ENCODE results near the gene FILIP1.
A peak's percentile ranks its signal among the peaks of the same experiment; 100 is the strongest.

The FILIP1 gene

DNA sequence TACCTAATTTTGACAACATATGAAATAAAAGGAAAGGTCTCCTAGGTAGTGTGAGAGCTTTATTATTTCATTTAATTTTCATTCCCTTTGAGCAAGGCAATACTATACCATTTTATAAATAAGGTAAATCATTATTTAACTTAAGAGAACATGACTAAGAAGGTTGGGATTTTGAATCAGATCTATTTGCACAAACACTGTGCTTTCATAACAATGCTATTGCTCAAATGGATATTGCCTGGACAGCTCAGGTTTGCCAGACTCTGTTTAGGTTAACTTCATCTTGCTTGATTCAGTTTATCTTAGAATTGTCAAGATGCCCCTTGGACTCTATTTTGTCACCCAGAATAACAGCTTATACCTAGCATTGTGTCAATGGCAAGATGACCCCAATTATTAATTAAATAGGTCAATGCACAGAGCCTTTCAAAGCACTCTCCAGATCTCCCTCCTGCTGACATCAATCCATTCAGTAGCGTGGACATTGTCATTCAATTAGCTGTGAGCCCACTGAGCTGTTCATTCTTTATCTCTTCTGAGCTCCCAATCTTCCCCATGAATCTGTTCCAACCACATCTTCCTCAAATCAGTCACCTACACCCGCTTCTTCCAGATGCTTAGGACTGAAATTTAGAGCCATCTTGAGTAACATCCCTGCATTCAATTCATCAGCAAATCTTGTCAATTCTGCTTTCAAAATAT, 166.9 kb downstream of the FILIP1 start:
- DNase-seq, result no peak

DNA sequence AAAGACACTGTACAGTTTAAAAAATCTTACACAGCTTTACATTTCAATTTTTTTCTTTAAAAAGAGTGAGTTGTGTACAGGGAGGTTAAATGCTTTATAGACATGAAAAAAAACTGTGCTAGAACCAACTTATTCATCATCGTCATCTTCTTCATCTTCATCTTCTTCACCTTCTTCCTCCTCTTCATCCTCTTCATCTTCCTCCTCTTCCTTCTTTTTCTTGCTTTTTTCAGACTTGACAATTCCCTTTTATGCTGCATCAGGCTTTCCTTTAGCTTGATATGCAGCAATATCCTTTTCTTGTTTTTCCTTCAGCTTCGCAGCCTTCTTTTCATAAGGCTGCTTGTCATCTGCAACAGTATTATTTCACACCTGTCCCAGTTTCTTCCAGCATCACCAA, 174.7 kb downstream of the FILIP1 start:
- DNase-seq, result no peak

DNA sequence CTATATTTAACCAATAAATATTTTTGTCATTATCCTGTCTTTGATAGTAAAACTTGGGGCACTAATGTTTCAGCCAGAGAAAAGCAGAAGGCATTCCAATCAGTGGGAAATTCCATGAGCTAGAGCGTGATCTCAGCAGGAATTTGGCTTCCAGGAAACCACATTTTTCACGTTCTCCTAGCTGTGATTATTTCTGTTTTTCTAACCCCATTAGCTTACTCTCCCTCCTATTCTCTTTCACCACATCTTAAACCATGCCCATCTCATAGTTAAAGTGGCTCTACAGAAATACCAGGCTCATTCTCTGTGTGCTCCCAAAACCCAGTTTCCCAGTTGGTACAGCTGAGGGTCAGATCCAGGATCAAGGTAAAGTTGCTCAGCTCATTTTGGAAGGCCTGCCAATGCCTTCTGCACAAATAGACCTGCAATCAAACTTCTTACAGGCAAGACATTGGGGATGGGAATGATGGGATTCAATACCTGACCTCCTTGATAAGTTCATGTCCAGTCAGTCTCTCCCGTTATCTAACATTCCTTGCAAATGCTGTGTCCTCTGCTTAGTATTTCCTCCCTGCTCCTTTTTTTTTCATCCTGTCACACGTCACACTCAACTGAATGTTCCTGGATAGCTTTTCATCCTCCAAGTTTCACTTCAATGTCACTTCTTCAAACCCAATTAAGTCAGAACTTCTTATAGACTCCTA, 175.9 kb downstream of the FILIP1 start:
- DNase-seq, result no peak

DNA sequence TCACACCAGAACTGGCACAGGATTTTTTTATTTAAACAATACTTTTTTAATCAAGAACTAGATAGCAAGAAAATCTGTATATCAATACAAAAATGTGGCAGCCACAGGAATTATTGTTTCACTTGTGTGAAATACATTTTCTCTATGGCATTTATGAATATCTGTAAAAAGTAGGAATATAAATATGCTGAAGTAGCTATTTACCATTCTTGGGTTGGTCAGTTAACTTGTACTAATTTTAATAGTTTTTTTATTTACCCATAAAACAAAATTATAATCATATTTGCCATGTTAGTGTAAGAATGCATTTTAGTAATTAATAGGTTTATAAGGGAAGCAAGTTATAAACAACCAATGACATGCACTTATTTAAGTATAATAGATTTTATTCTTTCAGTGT, 177.6 kb downstream of the FILIP1 start:
- DNase-seq, result no peak

DNA sequence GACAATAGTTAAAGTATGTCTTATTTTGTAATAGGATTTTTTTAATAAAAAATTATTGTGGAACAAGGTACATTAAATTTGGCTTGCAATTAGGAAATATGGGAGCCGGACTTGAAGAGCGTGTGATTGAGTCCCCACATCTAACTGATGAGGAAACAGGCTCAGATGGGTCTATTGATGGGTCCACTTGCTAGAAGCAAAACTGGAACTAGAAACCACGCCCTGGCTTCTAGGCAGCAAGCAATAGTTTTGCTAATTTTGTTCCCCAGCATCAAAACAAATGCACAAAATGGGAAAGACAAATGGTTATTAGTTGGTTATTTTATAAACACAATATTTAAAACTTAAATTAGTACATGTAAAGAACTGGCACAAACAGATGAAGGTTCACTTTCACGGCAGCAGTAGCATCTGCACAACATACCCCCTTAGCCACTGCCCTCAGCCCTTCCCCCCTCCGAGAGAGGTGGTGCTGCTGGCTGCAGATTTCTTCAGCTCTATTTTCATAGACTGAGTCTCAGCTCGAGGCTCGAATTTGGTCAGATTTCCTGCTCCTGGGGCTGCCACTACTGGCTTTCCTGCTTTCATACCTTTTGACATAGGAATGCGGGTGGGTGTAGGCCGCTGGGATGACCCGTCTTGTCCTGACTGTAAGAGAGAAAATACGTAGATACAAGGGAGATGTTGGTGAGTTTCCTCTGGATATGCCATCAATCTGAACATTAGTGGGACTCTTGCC, 185.2 kb downstream of the FILIP1 start:
- DNase-seq, result no peak

DNA sequence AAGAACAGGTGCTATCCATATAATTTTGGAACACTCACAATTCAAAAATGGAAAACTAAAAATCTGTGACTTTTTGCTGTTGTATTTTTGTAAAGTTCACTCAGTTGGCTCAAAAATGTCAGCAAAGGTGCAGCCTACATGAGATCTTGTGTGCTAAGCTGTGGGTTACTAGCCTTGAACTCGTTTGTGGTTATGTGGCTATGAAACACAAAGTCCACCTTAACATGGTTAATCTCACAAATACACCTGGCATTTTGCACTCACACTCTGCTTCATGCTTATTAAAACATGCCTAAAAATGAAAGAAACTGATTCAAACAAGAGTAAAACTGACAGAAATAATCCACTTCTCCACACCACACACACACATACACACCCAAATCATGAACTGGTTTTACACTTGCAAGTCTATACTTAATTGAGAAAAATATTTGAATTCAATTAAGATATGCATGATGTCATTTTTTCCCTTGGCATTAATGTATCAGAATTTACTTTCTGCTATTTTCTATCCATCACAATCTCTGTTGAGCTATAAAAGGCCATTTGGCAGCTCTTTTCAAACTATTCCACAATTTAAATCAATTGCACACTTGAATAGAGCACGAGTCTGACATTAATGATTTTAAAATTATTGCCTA, 186.1 kb downstream of the FILIP1 start:
- DNase-seq, result no peak

DNA sequence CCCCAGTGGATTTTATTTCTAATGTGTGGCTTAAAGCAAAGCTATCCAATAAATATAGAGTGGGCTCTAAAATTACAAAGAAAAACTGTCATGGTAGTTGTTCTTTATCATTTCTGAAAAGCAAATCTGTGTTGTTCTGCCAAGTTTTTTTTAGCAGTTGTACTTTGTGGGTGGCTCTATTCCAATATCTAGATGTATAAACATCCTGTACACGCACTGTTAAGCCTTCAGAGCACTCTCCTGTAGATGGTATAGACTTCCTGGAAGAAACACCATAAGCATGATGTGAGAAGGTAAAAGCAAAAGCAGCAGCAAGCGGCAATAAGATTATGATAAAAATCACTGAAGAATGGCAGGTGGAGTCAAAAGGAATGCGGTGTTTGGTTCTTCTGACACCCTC, 187.5 kb downstream of the FILIP1 start:
- no peak for DNase-seq

DNA sequence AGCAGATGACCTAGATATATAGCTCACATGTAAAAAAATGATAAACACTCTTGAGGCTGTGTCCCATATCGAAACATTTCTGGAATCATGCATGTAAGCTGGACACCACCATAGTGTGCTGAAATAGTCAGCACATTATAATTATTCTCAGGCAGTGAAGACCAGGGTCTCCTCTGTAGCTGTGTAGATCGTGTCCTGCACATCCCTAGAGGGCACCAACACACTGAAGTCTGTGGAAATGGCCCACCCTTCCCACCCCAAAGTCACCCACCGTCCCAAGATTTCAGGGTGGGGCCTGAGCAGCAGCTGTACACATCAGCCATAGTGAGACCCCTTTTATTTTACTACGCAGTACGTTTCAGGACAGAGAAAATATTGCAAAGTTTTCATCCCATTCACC, 188.0 kb downstream of the FILIP1 start:
- DNase-seq, result no peak

DNA sequence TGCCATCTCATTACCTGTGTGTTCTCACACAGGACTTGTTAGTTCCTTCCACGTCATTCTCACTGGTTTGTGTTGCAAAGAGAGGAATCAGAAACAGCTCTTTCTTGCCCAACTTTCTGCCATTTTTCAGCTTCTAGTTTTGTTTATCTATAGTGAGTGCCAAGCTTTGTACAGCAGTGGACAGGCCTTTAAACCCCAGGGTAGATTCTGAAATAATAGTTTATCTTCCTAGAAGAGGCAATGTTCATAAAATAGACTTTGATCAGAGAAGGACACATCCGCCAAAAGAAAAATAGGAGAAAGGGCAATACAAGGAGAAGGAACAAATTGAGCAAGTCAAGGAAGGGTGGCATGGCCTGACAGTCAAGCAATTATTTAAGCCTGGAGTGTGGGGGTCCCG, 191.3 kb downstream of the FILIP1 start:
- DNase-seq, result no peak

DNA sequence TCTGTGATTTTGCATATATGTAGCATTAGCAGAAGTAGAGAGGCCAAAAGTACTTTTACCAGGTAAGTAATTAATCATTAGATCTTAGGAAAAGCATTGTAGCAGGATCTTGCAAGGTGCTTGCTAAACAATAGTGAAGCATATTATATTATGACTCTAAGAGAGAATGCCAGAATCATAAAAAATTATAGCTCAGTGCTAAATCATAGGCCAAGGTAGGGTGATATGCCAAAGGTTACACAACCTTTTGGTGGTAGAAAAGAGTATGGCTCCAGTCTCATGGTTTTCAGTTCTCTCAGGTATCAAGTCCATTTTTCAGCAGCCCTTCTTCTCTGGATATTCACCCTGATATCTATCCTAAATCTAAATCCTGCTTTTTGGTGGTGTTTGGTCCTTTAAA, 192.1 kb downstream of the FILIP1 start:
- DNase-seq, result no peak

DNA sequence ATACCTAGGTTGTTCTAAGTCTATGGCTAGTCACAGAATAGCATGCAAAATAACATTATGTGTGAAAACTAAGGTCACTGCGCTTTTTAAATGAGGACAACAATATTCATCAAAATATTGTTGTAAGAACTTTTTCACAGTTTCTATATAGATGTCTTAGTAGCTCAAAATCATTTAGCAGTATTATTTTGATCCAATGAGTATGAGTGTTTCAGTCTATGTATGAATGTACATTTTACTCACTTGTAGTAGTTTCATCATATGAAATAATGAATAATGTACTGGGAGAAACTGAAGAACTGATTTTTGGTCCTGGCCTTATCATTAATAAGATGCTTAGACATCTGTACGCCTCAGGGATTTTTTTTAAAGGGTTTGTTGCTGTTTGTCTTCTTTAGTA, 192.5 kb downstream of the FILIP1 start:
- no peak for DNase-seq

DNA sequence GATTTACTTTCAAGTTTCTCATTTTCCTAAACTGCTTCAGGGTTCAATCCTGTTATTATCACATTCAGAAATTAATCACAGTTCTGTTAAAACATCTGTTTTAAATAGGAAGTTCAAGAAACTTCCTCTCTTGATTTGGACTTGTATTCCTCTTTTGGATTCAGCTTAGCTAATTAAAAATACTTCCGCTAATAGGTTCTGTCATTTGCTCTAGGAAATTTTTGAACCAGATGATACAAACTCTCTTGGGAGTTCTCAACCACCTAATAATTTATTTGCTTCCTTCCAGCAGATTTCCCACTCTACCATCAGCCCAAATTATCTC, 193.1 kb downstream of the FILIP1 start:
- no peak for DNase-seq

DNA sequence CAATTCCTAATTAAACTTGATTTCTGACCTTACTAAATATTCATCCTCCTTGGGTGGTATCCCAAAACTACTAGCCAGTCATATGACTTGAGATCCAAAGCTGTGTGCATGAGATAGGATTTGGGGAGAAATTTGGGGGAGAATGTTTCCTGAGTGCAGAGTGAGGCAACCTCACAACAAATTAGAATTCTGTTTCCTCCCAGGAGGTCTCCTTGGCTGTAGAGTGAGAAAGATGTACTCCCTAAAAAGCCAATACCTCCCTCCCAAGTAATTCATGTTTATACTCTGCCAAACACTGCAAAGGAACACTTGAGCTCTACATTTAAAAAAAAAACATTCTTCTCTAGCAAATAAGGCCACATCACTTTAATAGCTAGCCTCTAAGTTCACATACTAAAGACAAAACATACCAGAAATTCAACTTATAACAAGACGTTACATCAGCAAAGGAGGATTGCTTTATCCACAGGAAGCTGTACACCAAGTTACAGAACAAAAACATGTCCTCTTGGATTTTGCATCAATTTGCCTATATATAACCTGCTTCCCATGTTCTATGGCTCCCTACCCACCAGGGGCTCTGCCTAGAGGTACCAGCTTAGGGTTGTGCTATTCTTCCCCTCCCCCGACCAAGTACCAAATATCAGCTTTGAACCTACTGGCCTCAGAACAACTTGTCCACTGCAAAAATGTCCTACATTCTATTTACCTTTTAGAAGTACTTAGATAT, 193.6 kb downstream of the FILIP1 start:
- no peak for DNase-seq

DNA sequence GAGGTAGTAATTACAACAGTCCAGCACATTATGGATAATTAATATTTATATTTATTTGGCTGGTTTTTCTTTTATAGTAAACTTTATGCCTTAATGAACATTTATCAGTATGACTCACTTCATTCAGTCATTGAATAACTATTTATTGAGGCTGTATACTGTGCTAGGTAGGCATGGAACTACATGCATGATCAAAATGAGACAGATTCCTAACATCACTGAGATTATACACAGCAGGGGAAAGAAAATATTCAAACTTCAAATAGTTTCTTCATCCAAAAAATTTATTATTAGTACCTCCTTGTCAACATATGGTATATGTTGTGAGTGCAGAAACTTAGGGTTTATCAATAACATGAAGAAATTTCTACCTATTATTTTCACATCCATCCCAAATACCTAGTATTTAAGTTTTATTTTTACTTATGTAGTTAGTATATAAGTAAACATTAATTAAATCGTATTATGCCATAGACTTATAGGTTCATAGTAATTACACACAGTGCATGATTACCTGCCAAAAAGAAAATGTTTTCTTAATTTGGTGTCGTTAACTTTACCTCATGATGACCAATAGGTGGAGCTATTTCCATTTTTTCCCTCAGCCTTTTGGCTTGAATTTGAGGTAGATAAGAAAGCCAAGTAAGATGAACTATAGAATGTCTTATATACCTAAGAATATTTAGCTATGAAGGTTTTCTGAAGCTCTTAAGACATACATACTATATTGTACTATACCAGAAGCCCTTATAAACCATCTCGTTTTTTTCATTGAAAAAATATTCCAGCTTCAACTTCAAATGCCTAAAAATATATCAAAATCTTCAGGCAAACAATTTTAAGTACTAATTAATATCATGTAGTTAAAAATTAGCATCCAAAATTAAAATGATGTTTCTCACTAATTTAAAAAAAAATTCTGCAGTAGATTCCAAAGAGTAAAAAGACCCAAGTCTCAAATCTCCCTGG, 196.5 kb downstream of the FILIP1 start:
- peak; percentile 77 to 85 for DNase-seq

DNA sequence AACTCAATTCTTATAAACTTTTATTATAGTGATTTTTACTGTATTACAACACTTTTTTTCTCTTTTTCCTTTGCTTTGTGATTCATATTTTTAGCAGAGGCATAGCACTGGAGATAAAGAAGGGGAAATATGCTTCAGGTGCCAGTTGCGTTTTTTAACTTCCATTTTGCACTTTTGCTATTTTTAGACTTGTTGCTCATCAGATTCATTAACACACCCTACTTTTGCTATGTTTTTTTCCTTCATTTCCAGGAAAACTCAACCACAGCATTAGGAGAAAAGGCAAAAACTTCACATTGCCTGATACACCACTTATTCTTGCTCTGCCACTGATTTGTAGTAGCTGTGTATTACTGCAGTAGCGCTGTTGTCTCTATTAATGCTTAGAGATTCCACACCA, 201.0 kb downstream of the FILIP1 start:
- no peak for DNase-seq

DNA sequence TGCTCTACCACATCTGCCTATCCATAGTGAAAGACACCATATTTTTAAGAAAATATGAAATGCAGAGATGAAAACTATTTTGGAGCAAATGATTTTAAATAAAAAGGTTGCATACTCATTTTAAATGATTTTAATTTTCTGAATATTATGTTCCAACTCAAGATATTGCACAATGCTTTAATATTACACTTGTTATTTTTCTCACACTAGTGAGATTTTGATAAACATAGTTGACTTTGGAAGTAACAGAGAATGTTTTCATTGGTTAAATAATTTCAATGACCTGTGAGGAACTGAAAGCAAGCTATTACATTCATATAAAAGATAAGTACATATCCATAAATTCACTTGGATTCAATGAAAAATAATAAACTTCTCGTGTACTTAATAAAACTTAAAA, 201.9 kb downstream of the FILIP1 start:
- DNase-seq, result no peak

DNA sequence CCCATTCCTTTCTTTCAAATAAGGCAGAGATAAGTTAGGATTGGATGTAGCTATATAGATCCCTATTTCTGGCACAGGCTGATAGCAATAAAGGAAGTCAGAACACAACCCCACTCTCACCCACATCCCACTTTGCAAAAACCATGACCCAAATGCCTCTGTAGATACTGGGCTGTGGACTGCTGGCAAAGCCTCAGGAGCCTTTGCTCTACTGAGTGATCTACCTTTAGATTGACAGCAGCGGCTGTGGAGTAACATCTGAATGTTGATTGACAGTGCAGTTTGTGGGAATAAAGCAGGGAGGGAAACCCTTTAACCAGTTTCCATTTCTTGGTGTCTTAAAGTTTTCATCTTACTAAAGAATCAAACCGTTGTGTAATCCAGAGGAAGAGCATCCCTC, 202.3 kb downstream of the FILIP1 start:
- DNase-seq, result no peak

DNA sequence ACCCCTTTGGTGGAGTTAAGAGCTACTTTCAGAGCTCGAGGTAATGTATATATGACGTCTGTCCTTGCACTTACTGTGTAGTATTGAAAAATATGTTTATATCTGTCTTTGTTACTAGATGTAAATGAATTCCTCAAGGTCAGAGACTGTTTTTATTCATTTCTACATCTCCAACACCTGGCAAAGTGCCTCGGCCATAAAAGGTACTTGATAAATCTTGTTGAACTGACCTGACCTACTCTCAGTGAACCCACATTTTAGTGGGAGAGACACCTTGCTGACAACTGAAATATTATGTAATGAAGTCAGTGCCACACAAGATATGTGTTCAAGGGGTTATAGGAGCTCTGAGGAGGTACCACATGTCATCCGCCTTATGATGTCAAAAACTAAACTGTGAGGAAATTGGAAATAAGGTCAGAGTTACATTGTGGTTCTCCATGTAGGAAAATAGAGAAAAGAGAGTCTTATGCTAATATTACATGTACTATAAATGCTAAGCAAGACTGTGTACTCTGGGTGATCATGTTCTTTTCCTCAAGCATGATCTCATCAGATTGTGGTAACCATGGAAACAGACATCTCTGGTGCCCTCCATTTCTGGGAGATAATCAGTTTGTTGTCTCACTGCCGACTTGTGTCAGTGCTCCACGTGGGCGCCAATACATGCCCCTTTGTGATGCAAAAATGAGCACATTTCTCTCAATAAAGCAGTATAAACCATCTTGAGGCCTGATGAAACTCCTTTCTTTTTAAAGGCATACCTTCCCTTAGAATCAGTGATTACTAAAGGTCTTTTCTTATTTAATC, 203.3 kb downstream of the FILIP1 start:
- DNase-seq, result no peak

DNA sequence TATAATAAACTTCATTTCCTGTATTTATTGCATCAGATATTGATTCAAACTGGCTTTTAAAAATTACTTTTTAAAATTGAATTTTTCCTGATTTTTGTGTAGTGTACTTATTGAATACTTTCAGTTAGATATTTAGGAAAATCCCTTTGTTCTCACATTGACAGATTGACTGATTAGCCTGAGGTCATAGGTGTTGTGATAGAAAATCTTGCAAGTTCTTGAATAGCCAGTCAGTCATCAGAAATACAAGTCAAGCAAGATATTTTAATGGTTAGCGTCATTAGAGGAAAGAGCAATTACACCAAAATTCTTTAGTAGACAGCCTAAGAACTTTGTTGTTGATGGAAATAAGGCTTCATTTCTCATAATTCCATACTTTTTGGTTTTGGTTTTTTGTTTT, 205.6 kb downstream of the FILIP1 start:
- no peak for DNase-seq

DNA sequence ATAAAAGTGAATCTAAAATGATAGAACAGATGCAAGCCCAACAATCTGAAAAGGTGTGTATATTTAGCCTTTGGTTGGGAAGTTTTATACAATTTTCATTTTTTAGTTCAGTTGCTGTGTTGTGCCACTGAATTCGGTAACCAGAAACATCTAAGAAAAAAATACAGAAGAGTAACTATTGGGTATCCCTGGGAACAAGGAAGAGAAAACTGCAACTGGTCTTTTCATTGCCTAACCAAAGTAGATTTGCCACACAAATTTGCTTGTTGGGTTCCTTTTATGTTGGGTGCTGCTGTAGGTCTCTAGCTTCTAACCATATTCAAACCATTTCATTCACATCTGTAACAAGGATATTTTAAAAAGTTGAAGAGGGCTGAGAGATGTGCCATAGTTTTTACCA, 206.2 kb downstream of the FILIP1 start:
- peak; percentile 88 to 91 for DNase-seq

DNA sequence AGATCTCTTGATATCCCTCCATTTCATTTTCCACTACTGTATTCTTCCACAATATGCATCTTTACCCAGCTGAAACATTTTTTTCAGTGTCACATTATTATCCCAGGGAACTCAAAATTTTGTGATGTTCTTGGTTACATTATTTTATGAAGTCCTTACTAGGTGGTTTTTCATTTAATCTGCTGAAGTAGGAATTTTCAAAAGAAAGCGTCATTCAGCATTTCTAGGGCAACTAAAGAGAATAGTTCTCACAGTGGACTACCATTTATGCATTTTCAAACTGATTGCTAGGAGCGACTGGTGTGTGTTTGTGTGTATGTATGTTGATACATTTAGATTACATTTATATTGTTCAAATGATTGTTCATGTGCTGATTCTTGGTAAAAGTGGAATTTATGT, 206.6 kb downstream of the FILIP1 start:
- DNase-seq, result no peak
